C4-2B (cell line): ENCODE data around the gene STK4.

Experiments
- H3K27ac ChIP-seq: fragments of 450-650 bp; 2 replicates; pipeline ENCODE4 v1.5.1; 2017
- ZFX ChIP-seq: fragments of 450-650 bp; IDR thresholded peaks from 2 replicates; pipeline ENCODE4 v1.6.1; 2017
- TF ChIP-seq, protein P1 (sequence below): fragments of 450-650 bp; conservative IDR thresholded peaks from 2 replicates; pipeline ENCODE4 v1.5.1; 2017; ENCODE audit warnings: mild to moderate bottlenecking

STK4 gene

DNA sequence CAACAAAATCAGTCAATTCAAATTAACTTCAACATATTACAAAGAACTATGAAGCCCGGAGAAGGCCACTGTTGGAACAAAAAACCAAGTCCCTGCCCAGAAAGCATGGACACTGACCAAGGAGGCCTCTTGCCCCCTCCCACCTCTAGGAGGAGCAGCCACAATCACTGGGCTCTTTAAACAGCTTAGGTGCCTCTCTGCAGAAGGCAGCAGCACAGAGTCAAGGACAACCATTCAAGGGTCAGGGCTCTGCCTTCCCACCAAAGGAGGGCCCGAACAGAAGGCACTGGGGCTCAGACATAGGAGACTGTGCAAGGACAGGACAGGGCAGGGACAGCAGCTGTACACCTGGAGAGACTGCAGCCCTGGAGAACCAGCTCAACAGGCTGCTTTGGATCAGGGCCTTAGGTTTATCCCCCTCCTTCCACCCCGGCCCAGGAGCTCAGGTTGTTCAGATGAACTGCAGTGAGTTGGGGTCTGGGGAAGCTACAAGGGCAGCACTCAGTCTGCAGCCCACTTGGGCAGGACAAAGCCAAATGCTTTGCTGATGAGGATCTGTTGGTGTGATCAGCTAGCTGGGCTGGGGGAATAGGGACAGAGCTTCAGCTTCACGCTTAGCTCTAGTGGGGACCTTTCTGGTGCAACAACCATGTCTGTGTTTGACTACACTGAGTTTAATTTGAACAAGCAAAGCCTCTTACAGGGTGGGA lies 23.9 kb upstream of the STK4 start:
- TF ChIP-seq ZFX = no peak
- TF ChIP-seq, protein P1, sequence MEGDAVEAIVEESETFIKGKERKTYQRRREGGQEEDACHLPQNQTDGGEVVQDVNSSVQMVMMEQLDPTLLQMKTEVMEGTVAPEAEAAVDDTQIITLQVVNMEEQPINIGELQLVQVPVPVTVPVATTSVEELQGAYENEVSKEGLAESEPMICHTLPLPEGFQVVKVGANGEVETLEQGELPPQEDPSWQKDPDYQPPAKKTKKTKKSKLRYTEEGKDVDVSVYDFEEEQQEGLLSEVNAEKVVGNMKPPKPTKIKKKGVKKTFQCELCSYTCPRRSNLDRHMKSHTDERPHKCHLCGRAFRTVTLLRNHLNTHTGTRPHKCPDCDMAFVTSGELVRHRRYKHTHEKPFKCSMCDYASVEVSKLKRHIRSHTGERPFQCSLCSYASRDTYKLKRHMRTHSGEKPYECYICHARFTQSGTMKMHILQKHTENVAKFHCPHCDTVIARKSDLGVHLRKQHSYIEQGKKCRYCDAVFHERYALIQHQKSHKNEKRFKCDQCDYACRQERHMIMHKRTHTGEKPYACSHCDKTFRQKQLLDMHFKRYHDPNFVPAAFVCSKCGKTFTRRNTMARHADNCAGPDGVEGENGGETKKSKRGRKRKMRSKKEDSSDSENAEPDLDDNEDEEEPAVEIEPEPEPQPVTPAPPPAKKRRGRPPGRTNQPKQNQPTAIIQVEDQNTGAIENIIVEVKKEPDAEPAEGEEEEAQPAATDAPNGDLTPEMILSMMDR = no peak
- no peak overlapping the region for H3K27ac ChIP-seq

DNA sequence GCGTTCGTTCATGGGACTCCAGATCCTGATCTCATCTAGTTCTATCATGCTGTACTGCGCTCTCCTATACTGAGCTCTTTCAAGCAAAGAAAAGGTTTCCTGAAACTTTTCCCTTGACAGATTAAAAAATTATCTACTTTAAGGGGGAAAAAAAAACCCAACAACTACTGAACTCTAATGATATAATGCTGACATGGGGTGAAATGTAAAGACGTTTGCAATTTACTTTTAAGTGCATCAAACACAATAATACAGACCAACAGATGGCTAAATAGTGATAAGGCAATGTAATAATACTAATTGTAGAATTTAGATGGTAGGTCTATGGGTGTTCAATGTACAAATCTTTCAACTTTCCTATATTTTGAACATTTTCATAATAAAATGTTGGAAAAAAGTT lies 22.5 kb upstream of the STK4 start:
- TF ChIP-seq, protein P1 = no peak
- TF ChIP-seq ZFX = no peak
- H3K27ac ChIP-seq = no peak overlapping the region

DNA sequence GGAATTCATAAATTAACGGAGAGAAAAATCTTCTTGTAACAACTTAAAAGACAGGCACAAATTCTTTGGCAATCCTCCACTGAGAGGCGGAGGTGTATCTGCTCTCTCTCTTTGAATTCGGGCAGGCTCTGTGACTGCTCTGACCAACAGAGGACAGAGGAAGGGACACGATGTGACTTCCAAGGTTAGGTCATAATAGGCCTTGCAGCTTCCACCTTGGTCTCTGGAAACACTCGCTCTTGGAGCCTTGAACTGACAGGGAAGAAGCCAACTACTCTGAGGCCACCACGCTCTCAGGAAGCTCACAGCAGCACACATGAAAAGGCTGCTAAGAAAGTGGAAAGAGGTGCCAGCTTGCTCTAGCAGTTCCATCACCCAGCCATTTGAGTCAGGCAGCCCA lies 21.1 kb upstream of the STK4 start:
- no peak for TF ChIP-seq ZFX
- TF ChIP-seq, protein P1 = no peak
- H3K27ac ChIP-seq = no peak overlapping the region

DNA sequence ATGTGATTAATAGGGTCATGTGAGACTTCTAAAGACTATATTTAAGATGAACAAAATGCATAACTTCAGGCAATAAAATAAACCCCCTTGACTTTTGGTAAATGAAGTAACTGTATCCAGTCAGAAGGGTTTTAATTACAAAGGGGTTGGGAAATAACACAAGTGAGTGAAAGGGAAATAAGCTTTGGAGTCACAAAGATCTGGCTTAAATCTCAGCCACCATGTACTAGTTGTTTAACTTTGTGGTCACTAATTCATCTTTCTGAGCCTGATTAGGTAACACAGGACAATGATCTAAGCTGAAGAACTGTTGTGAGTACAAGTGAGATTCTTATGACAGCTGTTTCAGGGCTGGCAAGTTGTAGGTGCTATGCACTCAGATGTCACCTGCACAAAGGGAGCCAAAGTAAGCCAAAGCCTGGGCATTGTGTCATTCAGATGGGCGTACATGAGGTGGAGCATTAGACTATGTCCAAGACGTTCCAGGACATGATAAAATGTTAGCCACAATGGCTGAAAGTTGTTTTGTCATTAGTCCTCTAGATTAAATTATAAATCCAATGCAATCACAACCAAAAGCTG lies 19.9 kb upstream of the STK4 start:
- no peak overlapping the region for H3K27ac ChIP-seq

DNA sequence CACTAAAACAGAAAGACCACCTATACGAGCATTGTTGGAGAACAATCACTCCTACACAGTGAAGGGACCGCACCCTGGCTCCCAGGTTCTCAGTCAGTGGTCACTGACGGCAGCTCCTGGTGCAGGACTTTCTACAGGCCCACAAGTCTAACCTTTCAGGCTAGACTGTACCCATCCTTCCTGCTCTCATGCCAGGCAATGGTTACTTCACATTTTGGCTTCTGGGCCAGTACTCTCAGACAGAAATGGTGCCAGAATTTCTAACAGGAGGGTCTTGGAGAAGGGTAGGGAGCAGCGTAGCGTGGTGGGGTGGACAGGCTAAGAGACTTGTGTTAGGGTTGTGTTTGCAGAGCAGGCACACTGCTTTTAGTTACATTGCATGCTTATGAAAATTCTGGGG lies 18.2 kb upstream of the STK4 start:
- TF ChIP-seq, protein P1 = no peak
- TF ChIP-seq ZFX = no peak
- H3K27ac ChIP-seq = no peak overlapping the region

More for the DNA sequence above, 19.9 kb upstream of the STK4 start:
- no peak for TF ChIP-seq ZFX

DNA sequence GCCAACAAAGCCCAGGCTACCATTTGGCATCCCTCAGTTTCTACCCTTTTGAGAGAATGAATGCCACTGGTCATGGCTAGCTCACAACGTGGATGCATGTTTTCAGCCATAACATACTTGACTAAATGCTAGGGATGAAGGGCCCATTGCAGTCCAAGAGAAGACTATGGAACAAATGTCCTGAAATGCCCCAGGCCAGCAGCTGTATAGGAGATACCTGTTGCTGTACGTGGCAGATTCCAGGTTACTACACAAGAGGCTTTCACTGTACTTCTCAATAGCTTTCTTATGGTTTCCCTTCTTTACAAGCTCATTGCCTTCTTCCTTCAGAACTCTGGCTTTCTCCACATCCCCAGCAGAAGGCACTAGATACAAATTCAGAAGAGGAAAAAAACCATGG lies 17.8 kb upstream of the STK4 start:
- no peak for TF ChIP-seq ZFX
- TF ChIP-seq, protein P1 = no peak
- no peak overlapping the region for H3K27ac ChIP-seq

DNA sequence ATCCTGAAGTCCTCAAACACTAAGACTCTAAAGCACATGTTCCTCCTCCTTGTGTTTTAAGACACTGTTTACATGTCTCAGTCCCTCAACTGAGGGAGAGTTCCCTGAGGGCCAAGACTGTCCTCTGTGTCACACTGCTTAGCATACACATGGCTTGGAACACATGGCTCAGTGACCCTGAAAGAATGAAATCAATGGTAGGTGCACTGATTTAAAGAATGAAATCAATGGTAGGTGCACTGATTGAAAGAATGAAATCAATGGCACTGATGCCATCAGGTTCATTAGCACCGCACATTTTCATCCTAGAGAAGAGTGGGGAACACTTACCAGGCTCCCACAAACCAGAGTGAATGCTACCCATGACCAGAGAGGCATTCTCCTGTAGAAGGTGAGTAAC lies 15.9 kb upstream of the STK4 start:
- TF ChIP-seq, protein P1 = no peak
- TF ChIP-seq ZFX = no peak
- no peak overlapping the region for H3K27ac ChIP-seq

DNA sequence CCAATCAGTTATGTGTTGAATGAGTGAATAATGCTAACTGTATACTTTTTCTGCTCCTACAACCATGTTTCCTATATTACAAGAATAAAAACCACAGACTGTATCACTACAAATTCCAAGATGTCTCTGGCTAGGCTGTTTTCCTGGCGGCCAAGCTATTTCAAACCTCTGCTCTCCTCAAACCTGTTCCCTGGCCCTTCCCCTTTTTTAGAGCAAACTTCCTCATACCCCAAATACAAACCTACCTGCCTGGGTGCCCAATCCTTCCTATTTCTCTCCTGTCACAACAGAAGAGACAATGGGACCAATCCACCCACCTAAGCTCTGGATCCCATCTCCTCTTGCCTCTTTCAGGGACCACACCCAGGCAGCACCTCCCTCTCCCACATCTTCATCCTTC lies 13.6 kb upstream of the STK4 start:
- TF ChIP-seq ZFX = no peak
- TF ChIP-seq, protein P1 = no peak
- no peak overlapping the region for H3K27ac ChIP-seq
